HEK293 (cell line): Measurements from ENCODE around the gene SIRT1.

Experiments used
- ATF2 ChIP-seq: fragments of 450-650 bp; formaldehyde crosslinking; IDR thresholded peaks from 2 replicates; pipeline ENCODE4 v1.5.1; 2016; ENCODE audit warnings: missing biosample characterization, missing genetic modification characterization, low read depth
- CTCF ChIP-seq: fragments of 450-650 bp; formaldehyde crosslinking; IDR thresholded peaks from 2 replicates; pipeline ENCODE4 v1.5.1; 2016; ENCODE audit warnings: missing biosample characterization, missing genetic modification characterization
- TF ChIP-seq, protein P1 (sequence below): fragments of 450-650 bp; formaldehyde crosslinking; IDR thresholded peaks from 2 replicates; pipeline ENCODE4 v1.5.1; 2016; ENCODE audit warnings: missing biosample characterization, missing genetic modification characterization
- TF ChIP-seq, protein P2 (sequence below): fragments of 450-650 bp; formaldehyde crosslinking; IDR thresholded peaks from 2 replicates; pipeline ENCODE4 v1.5.1; 2016; ENCODE audit warnings: missing biosample characterization, missing genetic modification characterization

- no peak for TF ChIP-seq CTCF
- TF ChIP-seq, protein P1, sequence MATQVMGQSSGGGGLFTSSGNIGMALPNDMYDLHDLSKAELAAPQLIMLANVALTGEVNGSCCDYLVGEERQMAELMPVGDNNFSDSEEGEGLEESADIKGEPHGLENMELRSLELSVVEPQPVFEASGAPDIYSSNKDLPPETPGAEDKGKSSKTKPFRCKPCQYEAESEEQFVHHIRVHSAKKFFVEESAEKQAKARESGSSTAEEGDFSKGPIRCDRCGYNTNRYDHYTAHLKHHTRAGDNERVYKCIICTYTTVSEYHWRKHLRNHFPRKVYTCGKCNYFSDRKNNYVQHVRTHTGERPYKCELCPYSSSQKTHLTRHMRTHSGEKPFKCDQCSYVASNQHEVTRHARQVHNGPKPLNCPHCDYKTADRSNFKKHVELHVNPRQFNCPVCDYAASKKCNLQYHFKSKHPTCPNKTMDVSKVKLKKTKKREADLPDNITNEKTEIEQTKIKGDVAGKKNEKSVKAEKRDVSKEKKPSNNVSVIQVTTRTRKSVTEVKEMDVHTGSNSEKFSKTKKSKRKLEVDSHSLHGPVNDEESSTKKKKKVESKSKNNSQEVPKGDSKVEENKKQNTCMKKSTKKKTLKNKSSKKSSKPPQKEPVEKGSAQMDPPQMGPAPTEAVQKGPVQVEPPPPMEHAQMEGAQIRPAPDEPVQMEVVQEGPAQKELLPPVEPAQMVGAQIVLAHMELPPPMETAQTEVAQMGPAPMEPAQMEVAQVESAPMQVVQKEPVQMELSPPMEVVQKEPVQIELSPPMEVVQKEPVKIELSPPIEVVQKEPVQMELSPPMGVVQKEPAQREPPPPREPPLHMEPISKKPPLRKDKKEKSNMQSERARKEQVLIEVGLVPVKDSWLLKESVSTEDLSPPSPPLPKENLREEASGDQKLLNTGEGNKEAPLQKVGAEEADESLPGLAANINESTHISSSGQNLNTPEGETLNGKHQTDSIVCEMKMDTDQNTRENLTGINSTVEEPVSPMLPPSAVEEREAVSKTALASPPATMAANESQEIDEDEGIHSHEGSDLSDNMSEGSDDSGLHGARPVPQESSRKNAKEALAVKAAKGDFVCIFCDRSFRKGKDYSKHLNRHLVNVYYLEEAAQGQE (tag by site-specific recombination): no peak
- TF ChIP-seq, protein P2, sequence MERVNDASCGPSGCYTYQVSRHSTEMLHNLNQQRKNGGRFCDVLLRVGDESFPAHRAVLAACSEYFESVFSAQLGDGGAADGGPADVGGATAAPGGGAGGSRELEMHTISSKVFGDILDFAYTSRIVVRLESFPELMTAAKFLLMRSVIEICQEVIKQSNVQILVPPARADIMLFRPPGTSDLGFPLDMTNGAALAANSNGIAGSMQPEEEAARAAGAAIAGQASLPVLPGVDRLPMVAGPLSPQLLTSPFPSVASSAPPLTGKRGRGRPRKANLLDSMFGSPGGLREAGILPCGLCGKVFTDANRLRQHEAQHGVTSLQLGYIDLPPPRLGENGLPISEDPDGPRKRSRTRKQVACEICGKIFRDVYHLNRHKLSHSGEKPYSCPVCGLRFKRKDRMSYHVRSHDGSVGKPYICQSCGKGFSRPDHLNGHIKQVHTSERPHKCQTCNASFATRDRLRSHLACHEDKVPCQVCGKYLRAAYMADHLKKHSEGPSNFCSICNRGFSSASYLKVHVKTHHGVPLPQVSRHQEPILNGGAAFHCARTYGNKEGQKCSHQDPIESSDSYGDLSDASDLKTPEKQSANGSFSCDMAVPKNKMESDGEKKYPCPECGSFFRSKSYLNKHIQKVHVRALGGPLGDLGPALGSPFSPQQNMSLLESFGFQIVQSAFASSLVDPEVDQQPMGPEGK (tag by site-specific recombination): no peak
- TF ChIP-seq ATF2 (tag by site-specific recombination): no peak
Observed at GRCh38 chr10:67836972-67837371, 47.5 kb upstream of the SIRT1 start.
